GM10266 (cell line): ENCODE measurements around the gene IRF2.

Source experiments
- DNase-seq: peaks from one replicate; pipeline ENCODE4 v3.0.0; 2012; ENCODE audit errors: extremely low spot score
- CTCF ChIP-seq: IDR thresholded peaks from 2 replicates; pipeline ENCODE4 v1.5.1; 2012; ENCODE audit warnings: mild to moderate bottlenecking, low read depth; ENCODE audit not compliant: control insufficient read depth, insufficient read depth; ENCODE audit errors: missing control alignments

IRF2 gene

GRCh38 chr4:184373886-184374405, 100.4 kb downstream of the IRF2 start:
- no peak for DNase-seq
- TF ChIP-seq CTCF = no peak

GRCh38 chr4:184371390-184371787, 103.0 kb downstream of the IRF2 start:
- DNase-seq = no peak
- TF ChIP-seq CTCF = no peak

- DNase-seq = no peak
- no peak for TF ChIP-seq CTCF
Measured at GRCh38 chr4:184370711-184371389, 103.5 kb downstream of the IRF2 start.

DNA sequence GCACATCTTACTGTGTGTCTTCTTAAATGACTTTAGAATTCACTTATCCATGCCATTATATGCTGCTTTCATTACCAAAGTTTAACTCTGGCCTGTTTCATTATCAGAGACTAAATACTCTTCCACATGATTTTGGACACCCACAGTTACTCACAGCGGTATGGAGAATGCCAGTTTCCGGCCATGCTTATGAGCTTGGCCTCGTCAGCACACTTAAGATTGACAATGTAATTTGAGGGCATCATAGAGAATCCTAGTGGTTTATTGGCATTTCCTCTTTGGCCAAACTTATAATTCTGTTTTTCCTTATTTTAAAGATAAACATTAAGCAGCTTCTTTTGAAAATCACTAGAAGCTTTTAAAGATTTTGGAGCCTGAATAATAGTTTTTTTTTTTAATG, 104.5 kb downstream of the IRF2 start:
- DNase-seq = no peak
- TF ChIP-seq CTCF = no peak

- no peak for DNase-seq
- no peak for TF ChIP-seq CTCF
Measured at GRCh38 chr4:184368731-184369130, 105.6 kb downstream of the IRF2 start.

GRCh38 chr4:184368290-184368689, 106.1 kb downstream of the IRF2 start:
- no peak for DNase-seq
- TF ChIP-seq CTCF = no peak

DNA sequence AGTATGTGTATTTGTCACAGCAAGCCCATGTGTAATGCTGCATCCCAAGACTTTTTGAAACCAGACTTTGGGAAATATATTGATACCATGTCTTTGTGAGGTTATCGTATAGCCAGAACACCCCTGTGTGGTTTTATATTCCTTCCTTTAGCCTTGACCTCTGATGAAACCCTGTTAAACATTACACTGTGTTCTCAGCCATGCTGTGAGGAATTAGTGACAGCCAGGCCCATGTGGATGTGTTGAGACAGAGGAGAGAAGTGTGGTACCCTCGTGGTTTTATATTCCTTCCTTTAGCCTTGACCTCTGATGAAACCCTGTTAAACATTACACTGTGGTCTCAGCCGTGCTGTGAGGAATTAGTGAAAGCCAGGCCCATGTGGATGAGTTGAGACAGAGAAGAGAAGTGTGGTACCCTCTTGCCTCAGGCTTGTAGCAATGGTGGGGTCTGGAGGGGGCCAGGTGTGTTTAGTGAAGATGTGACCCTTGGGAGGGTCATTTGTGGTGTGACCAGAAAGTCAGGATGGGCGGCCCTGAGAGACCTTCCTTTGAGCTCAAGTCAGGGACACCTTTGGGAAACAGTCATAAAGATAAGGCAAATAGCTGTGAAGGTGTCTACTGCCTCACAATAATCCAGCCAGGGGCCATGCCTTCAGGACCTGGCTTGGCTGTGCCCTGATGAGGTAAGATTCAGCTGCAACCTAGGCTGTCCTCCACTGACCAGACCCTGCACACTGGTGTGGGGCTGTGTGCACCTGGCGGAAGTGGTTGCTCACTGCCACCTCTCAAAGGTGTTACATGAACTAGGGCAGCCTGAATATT, 110.0 kb downstream of the IRF2 start:
- no peak for DNase-seq
- TF ChIP-seq CTCF = no peak
